GDM1 (cell line): ENCODE data around the gene ITPRIP.
A peak's percentile ranks its signal among the peaks of the same experiment; 100 is the strongest.

ENCODE experiments used
- DNase-seq: peaks from one replicate; lab custom pipeline; 2025; lab: John Stamatoyannopoulos, UW

Gene ITPRIP

GRCh38 chr10:104337985-104338735 lies at the start of gene ITPRIP:
ITPRIP (minus strand) TSS chr10:104338465; CDS start chr10:104316051, 22,414 bp downstream.
- DNase-seq: peak; percentile 62

GRCh38 chr10:104387130-104387888 lies 49.0 kb upstream of the ITPRIP start:
- DNase-seq: no peak

GRCh38 chr10:104380336-104380735 lies 42.1 kb upstream of the ITPRIP start:
- DNase-seq: no peak

GRCh38 chr10:104376784-104377300 lies 38.6 kb upstream of the ITPRIP start:
- no peak for DNase-seq

- no peak for DNase-seq
Observed at GRCh38 chr10:104374591-104374990, 36.3 kb upstream of the ITPRIP start.

- DNase-seq: no peak
Observed at GRCh38 chr10:104371753-104372152, 33.5 kb upstream of the ITPRIP start.

GRCh38 chr10:104368381-104368780 lies 30.1 kb upstream of the ITPRIP start:
- DNase-seq: no peak

GRCh38 chr10:104367904-104368303 lies 29.6 kb upstream of the ITPRIP start:
- DNase-seq: no peak

GRCh38 chr10:104359811-104360210 lies 21.5 kb upstream of the ITPRIP start:
- DNase-seq: no peak

GRCh38 chr10:104353325-104354048 lies 15.2 kb upstream of the ITPRIP start, which contains the start of gene CFAP58:
CFAP58 (plus strand) TSS chr10:104353833; CDS start chr10:104353898, 65 bp downstream.
- DNase-seq: peak; percentile 66

- no peak for DNase-seq
Observed at GRCh38 chr10:104351919-104352318, 13.7 kb upstream of the ITPRIP start.

- peak; percentile 45 for DNase-seq
Observed at GRCh38 chr10:104351061-104351702, 12.9 kb upstream of the ITPRIP start.

- DNase-seq: peak; percentile 42
Observed at GRCh38 chr10:104350127-104350635, 11.9 kb upstream of the ITPRIP start.

- no peak for DNase-seq
Observed at GRCh38 chr10:104349623-104350126, 11.4 kb upstream of the ITPRIP start.

- no peak for DNase-seq
Observed at GRCh38 chr10:104348601-104349000, 10.3 kb upstream of the ITPRIP start.

- DNase-seq: no peak
Observed at GRCh38 chr10:104347295-104348045, 9.2 kb upstream of the ITPRIP start.

GRCh38 chr10:104345941-104346340 lies 7.7 kb upstream of the ITPRIP start:
- no peak for DNase-seq

GRCh38 chr10:104345515-104345914 lies 7.2 kb upstream of the ITPRIP start:
- no peak for DNase-seq

GRCh38 chr10:104344219-104344618 lies 6.0 kb upstream of the ITPRIP start:
- no peak for DNase-seq

- no peak for DNase-seq
Observed at GRCh38 chr10:104342941-104343411, 4.7 kb upstream of the ITPRIP start.
